HG03039 (cell line): ENCODE measurements around the gene SLC25A28.

Experiments
- ATAC-seq: cut with Tn5 transposase; IDR thresholded peaks from one replicate; pipeline ENCODE4 v1.9.1; 2021; ENCODE audit warnings: mild to moderate bottlenecking, moderate library complexity; ENCODE audit not compliant: unreplicated experiment

Gene SLC25A28

DNA sequence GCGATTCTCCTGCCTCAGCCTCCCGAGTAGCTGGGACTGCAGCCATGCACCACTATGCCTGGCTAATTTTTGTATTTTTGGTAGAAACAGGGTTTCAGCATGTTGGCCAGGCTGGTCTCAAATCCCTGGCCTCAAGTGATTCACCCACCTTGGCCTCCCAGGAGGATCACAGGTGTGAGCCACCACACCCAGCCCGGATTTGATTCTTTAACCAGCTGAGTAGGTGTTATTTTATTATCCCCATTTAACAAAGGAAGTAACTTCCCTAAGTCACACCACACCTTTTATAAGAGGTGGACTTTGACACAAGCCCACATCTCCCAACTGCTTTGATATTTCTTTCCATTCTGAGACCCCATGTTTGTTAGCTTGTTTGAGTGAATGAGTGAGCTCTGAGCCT lies 25.0 kb downstream of the SLC25A28 start:
- no peak for ATAC-seq

DNA sequence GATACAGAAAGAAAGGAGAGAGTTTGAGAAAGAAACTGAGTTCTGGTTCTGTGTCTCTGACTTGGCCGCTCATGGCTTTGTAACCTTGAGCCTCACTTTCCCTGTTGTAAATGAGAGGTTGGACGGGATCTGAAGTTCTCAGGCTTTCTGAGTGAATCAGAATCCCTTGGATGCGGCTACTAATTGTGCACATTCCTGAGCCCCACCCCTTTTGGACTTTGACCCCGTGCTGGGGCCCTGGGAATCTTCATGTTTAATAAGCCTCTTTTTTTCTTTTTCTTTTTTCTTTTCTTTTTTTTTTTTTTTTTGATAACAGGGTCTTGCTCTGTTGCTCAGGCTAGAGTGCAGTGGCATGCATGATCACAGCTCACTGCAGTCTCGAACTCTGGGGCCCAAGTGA lies 26.9 kb downstream of the SLC25A28 start:
- ATAC-seq: no peak

DNA sequence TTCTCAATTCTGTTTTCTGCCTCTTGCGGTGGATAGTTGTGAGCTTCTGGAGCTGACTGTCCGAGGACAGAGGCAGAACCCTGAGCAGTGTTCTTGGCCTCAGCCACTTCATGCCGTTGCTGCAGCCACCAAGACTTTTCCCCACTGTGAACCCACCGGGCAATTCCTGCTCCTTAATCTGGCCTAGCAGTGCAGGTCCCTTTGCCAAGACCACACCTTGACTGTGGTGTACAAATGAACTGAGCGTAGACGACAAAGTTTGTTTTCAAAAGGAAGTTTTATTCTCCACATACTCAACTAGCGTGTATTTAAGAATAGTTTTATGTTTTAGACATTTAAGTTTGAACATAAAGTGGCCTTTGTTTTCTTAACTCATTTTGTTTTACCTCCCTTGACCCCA lies 29.4 kb downstream of the SLC25A28 start:
- ATAC-seq: no peak

- no peak for ATAC-seq
These were observed 36.6 kb downstream of the SLC25A28 start for GRCh38 chr10:99583687-99584086.

- no peak for ATAC-seq
These were observed 37.9 kb downstream of the SLC25A28 start for GRCh38 chr10:99582255-99582770.

DNA sequence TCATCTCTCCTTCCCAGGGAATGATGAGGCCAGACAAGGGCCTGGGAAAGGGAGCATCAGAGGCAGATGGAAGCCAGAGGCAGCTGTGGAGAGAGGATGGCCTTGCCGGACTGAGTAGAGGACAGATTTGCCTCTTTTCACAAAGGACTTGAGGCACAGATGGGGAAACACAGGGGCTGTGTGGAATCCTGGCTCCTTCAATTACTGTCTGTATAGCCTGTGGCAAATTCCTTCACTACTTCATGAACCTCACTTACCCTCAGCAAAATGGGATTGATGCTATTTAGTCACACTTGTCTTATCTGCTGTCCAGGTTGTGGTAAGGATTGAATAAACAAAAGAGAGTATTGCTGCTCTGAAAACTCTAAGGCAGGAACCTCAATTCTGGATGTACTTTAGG lies 40.3 kb downstream of the SLC25A28 start:
- ATAC-seq: no peak

GRCh38 chr10:99573790-99574189 lies 46.4 kb downstream of the SLC25A28 start:
- ATAC-seq: no peak

DNA sequence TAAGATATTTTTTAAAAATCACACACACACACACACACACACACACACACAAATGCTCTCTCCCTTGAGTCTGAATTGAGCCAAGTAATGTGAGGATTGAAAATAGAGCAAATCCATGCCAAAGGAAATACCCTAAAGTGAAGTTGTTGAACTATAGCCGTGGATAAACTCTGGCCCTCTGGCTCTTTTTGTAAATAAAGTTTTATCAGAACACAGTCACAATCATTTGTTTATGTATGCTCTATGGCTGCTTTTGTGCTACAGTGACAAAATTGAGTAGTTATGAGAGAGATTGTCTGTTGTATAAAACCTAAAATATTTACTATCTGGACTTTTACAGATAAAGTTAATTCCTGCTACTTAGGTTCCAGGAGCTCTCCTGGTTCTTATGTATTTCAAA lies 48.4 kb downstream of the SLC25A28 start:
- ATAC-seq: no peak

GRCh38 chr10:99569961-99570360 lies 50.3 kb downstream of the SLC25A28 start:
- no peak for ATAC-seq

- no peak for ATAC-seq
These were observed 50.8 kb downstream of the SLC25A28 start for GRCh38 chr10:99569253-99569939.

GRCh38 chr10:99565166-99565565 lies 55.1 kb downstream of the SLC25A28 start:
- no peak for ATAC-seq

- no peak for ATAC-seq
These were observed 55.9 kb downstream of the SLC25A28 start for GRCh38 chr10:99564361-99564760.

DNA sequence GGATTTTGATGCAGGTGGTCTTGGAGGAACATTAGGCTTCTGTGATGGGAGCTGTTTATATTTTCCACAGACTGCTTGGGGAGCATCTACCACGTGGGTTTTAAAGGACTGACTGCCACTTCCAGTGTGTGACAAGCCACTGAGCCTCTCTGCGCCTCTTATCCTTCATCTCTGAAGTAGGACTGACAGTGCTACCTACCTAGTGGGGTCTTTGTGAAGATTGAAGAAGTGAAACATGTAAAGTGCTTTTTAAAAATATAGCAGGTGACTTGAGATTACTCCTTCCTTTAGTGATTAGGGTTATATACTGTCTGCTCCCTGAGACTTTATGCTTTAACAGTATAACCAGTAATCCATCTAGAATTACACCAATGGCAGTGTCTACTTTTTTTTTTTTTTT lies 57.6 kb downstream of the SLC25A28 start:
- ATAC-seq: no peak
